M059J (cell line): ENCODE data around the gene CBX6. TPM values are rescaled to one million over a fixed set of nuclear protein-coding genes. Genes with fewer than 3 reads are reported as not detected.

Experiments used
- DNase-seq: peaks from one replicate; pipeline ENCODE4 v3.0.0-alpha.2; 2012; ENCODE audit warnings: low read depth
- total RNA-seq: library from RNA; depleted of rRNA; stranded (reverse); fragments of >200 nt; shearing (Covaris generic); gene quantifications from 2 replicates; pipeline ENCODE4 v1.2.3, GENCODE V29; 2014; rRNA removed

The CBX6 gene
- total RNA-seq, 1 experiment from 2014 or later: 18.4 TPM

GRCh38 chr22:38819387-38819940 is 52.6 kb downstream of the CBX6 start:
- DNase-seq: no peak

- DNase-seq: no peak
These were observed 54.8 kb downstream of the CBX6 start for GRCh38 chr22:38817196-38817595.

- no peak for DNase-seq
These were observed 56.2 kb downstream of the CBX6 start for GRCh38 chr22:38815842-38816241.

Other genes starting within 250 kb of the CBX6 start
- gene FAM227A, start 215.8 kb downstream of the CBX6 start, total RNA-seq: 0.17 and 0.79 TPM in 2 replicates
- gene CBY1, start 215.6 kb downstream of the CBX6 start, total RNA-seq: 9.4 and 19.4 TPM in 2 replicates
- 52.4 and 53.4 TPM in 2 replicates for gene TOMM22, start 190.3 kb downstream of the CBX6 start, total RNA-seq
- 53.3 and 68.9 TPM in 2 replicates for gene JOSD1, start 171.3 kb downstream of the CBX6 start, total RNA-seq
- 22.1 and 37.5 TPM in 2 replicates for gene GTPBP1, start 166.3 kb downstream of the CBX6 start, total RNA-seq
- gene SUN2, start 116.2 kb downstream of the CBX6 start, total RNA-seq: 33.0 and 67.3 TPM in 2 replicates
- gene DNAL4, start 78.1 kb downstream of the CBX6 start, total RNA-seq: 6.9 and 13.2 TPM in 2 replicates
- gene NPTXR, start 28.2 kb downstream of the CBX6 start, total RNA-seq: 0.76 and 1.9 TPM in 2 replicates
- not detected in 2 replicates for gene APOBEC3A, start 85.4 kb upstream of the CBX6 start, total RNA-seq
- 14.8 and 22.6 TPM in 2 replicates for gene APOBEC3B, start 110.1 kb upstream of the CBX6 start, total RNA-seq
- gene APOBEC3C, start 142.0 kb upstream of the CBX6 start, total RNA-seq: 10.0 and 13.8 TPM in 2 replicates
- 1.1 and 1.6 TPM in 2 replicates for gene APOBEC3D, start 148.9 kb upstream of the CBX6 start, total RNA-seq
- gene APOBEC3F, start 168.6 kb upstream of the CBX6 start, total RNA-seq: 4.8 and 6.1 TPM in 2 replicates
- 23.4 and 30.1 TPM in 2 replicates for gene APOBEC3G, start 205.1 kb upstream of the CBX6 start, total RNA-seq
- gene APOBEC3H, start 225.0 kb upstream of the CBX6 start, total RNA-seq: 1.7 TPM in 1 of 2 replicates, not detected in the other